Lower leg skin (tissue), 3 donors: ENCODE measurements around the gene MAP4K2.

Experiments used
- CTCF ChIP-seq, 3 donors: fragments of 450-650 bp; IDR thresholded peaks; one replicate each; pipeline ENCODE4 v1.5.1; 2016; ENCODE audit warnings: antibody characterized with exemption in 3 of 3, mild to moderate bottlenecking in 3 of 3, moderate library complexity in 2 of 3
- POLR2A ChIP-seq, 2 donors: fragments of 450-650 bp; IDR thresholded peaks; one replicate each; pipeline ENCODE4 v1.6.1; 2016 to 2017; ENCODE audit warnings: antibody characterized with exemption in 2 of 2, mild to moderate bottlenecking in 1 of 2, moderate library complexity in 1 of 2

GRCh38 chr11:64751580-64751979, 51.4 kb downstream of the MAP4K2 start:
- TF ChIP-seq POLR2A (IDR thresholded peaks at IDR 0.05) (no peak), CTCF (IDR thresholded peaks at IDR 0.05) (no peak)
